Adrenal gland (tissue), 12 donors: ENCODE results near the gene HLTF. TPM values are rescaled to one million over a fixed set of nuclear protein-coding genes. Genes with fewer than 3 reads are reported as not detected.

Experiments used
- DNase-seq, 7 donors: peaks; one replicate each; pipeline ENCODE4 v3.0.0-alpha.2; 2019 to 2020
- H3K27ac ChIP-seq, 5 donors: fragments of 200-600 bp; sonication (generic) in 4 of 5; 1 replicate in 3 of 5; 2 replicates in 2 of 5; pipeline versions ENCODE4 v1.5.1 to v1.8.0; 2016 to 2020; ENCODE audit warnings: mild to moderate bottlenecking in 1 of 5
- H3K27me3 ChIP-seq: fragments of 200-600 bp; 2 replicates; pipeline ENCODE4 v1.8.0; 2021
- H3K36me3 ChIP-seq, 2 donors: fragments of 200-600 bp; replicated peaks in 1 of 2; 1 replicate in 1 of 2; 2 replicates in 1 of 2; pipeline versions ENCODE4 v1.5.1 to v1.8.0; 2018 to 2022
- H3K4me1 ChIP-seq, 2 donors: fragments of 200-600 bp; replicated peaks in 1 of 2; 1 replicate in 1 of 2; 2 replicates in 1 of 2; pipeline versions ENCODE4 v1.5.1 to v1.8.0; 2018 to 2021
- H3K4me3 ChIP-seq, 4 donors: fragments of 200-600 bp; sonication (generic) in 3 of 4; one replicate each; pipeline ENCODE4 v1.5.1; 2016 to 2018
- H3K9me3 ChIP-seq, 3 donors: fragments of 200-600 bp; sonication (generic) in 1 of 3; replicated peaks in 1 of 3; 1 replicate in 2 of 3; 2 replicates in 1 of 3; pipeline versions ENCODE4 v1.5.1 to v1.8.0; 2016 to 2021
- CTCF ChIP-seq, 6 experiments: fragments of 450-650 bp in 4 of 6; fragments of 200-600 bp in 2 of 6; sonication (generic) in 1 of 6; IDR thresholded peaks; 1 replicate in 5 of 6; 2 replicates in 1 of 6; pipeline versions ENCODE4 v1.5.1 to v1.8.0; 2016 to 2021; ENCODE audit warnings: antibody characterized with exemption in 6 of 6, mild to moderate bottlenecking in 2 of 6, moderate library complexity in 1 of 6
- POLR2A ChIP-seq, 2 donors: fragments of 450-650 bp; IDR thresholded peaks; one replicate each; pipeline ENCODE4 v1.6.1; 2017; ENCODE audit warnings: antibody characterized with exemption in 2 of 2, mild to moderate bottlenecking in 2 of 2, moderate library complexity in 1 of 2
- WGBS, 4 donors: extraction: QIAGEN DNeasy Blood & Tissue Kit in 2 of 4; methylation state at CpG; one replicate each; pipeline versions ENCODE4 v1.1.5 to v1.1.7; 2013 to 2017; 5-methylcytosine and 5-hydroxymethylcytosine counted together
- intact Hi-C, 2 donors: fragments of 100-400 bp; cut with DNase I; formaldehyde crosslinking; loops; one replicate each; pipeline versions ENCODE4 v1.14.1 to v1.15.0; 2022 to 2023
- polyA plus RNA-seq, 3 donors: library from polyadenylated mRNA; stranded (reverse); fragments of 200-250 nt in 2 of 3; fragments of 350-450 nt in 1 of 3; fragmentation: Illumina TruSeq in 1 of 3; extraction: RNeasy Lipid Tissue Mini Kit (QIAGEN cat#74804) in 1 of 3; gene quantifications; one replicate each; pipeline ENCODE4 v1.2.3, GENCODE V29; 2013 to 2014
- total RNA-seq, 9 donors: library from RNA; depleted of rRNA in 4 of 9; stranded (reverse); fragments of >200 nt in 4 of 9; fragments of 120-200 nt in 1 of 9; fragmentation: NEBNext Ultra II Directional in 1 of 9; extraction: Animal tissue kit (Norgen Biotek cat#: 25700) in 1 of 9; gene quantifications; one replicate each; pipeline versions ENCODE4 v1.1.0 to v1.2.4, GENCODE V29; 2013 to 2023
- donor health status: healthy with polysubstance abuse.
- donor health status: Bipolar disorder and iron deficiency.
- donor health status: DM: yes; HTN: yes; CAD: no.
- donor health status: DM: no; HTN: no; CAD: no.
- donor health status: DM: no; HTN: no; CAD: no.
- donor health status: DM: yes; HTN: yes; CAD: no.

HLTF gene
- total and polyA plus RNA-seq, 12 donors, result 5.6 to 102 (median 46.7) TPM

GRCh38 chr3:149003653-149004305, 82.6 kb downstream of the HLTF start:
- H3K36me3 ChIP-seq, result no peaks in the 10 kb centered on the region
- H3K4me1 ChIP-seq, result peaks cover 5 to 8% of the 10 kb centered on the region in 2 donors
- no peak for TF ChIP-seq POLR2A (IDR thresholded peaks at IDR 0.05)
- TF ChIP-seq CTCF (IDR thresholded peaks at IDR 0.05), result no peak
- no peaks in the 10 kb centered on the region for H3K9me3 ChIP-seq
- H3K27me3 ChIP-seq, result no peaks in the 10 kb centered on the region
- no peak for DNase-seq
- intact Hi-C loops, result no loop called here
- WGBS, 4 donors, result 77 to 82% (median 79%) methylated on average over 6 of the region's 6 CpGs
- H3K27ac ChIP-seq, result peak overlapping the region in 1 of 5 donors; percentile 51
- no peak overlapping the region for H3K4me3 ChIP-seq

- no peaks in the 10 kb centered on the region for H3K9me3 ChIP-seq
- no peak for DNase-seq
- peaks cover 5 to 8% of the 10 kb centered on the region in 2 donors for H3K4me1 ChIP-seq
- 94 to 97% (median 96%) methylated on average over 3 of the region's 3 CpGs for WGBS, 4 donors
- no peak overlapping the region for H3K4me3 ChIP-seq
- no peak for TF ChIP-seq POLR2A (IDR thresholded peaks at IDR 0.05)
- intact Hi-C loops, result no loop called here
- no peaks in the 10 kb centered on the region for H3K27me3 ChIP-seq
- H3K27ac ChIP-seq, result no peak overlapping the region
- H3K36me3 ChIP-seq, result peaks cover 0 to under 1% of the 10 kb centered on the region in 2 donors
Observed at GRCh38 chr3:149001727-149002126, 84.6 kb downstream of the HLTF start.

GRCh38 chr3:149000206-149000745, 86.1 kb downstream of the HLTF start:
- TF ChIP-seq POLR2A (IDR thresholded peaks at IDR 0.05) (no peak), CTCF (IDR thresholded peaks at IDR 0.05) (no peak)
- intact Hi-C loops, result no loop called here
- DNase-seq, result no peak
- no peaks in the 10 kb centered on the region for H3K27me3 ChIP-seq
- H3K27ac ChIP-seq, result no peak overlapping the region
- H3K4me1 ChIP-seq, result peaks cover 5 to 8% of the 10 kb centered on the region in 2 donors
- no peak overlapping the region for H3K4me3 ChIP-seq
- H3K9me3 ChIP-seq, result no peaks in the 10 kb centered on the region
- H3K36me3 ChIP-seq, result peaks cover 0 to 13% of the 10 kb centered on the region in 2 donors
- WGBS, 4 donors, result 76 to 90% (median 83%) methylated on average over 3 of the region's 3 CpGs

- intact Hi-C loops, result no loop called here
- H3K27ac ChIP-seq, result no peak overlapping the region
- H3K4me3 ChIP-seq, result no peak overlapping the region
Observed at GRCh38 chr3:148999806-149000205, 86.5 kb downstream of the HLTF start.

More at GRCh38 chr3:148999806-149000205, 86.5 kb downstream of the HLTF start:
- Histone ChIP-seq H3K27me3 (no peaks in the 10 kb centered on the region), H3K4me1 (peaks cover 3 to 7% of the 10 kb centered on the region in 2 donors), H3K36me3 (peaks cover 0 to 18% of the 10 kb centered on the region in 2 donors), H3K9me3 (no peaks in the 10 kb centered on the region)
- TF ChIP-seq POLR2A (IDR thresholded peaks at IDR 0.05), result no peak
- no peak for TF ChIP-seq CTCF (IDR thresholded peaks at IDR 0.05)
- WGBS, 4 donors, result 83 to 91% (median 87%) methylated on average over 3 of the region's 3 CpGs
- no peak for DNase-seq
